HG03575 (cell line): ENCODE results near the gene FFAR3.
"Not testable (repeated sequence)": the region's sequence is repeated elsewhere in the genome, so short reads cannot be mapped to it uniquely, and the experiment has no call there.

ENCODE experiments used
- ATAC-seq: cut with Tn5 transposase; IDR thresholded peaks from one replicate; pipeline ENCODE4 v1.9.1; 2021; ENCODE audit not compliant: unreplicated experiment, insufficient number of reproducible peaks, low FRiP score; ENCODE audit errors: extremely low read depth

The FFAR3 gene

GRCh38 chr19:35347930-35348298, 10.3 kb upstream of the FFAR3 start:
- ATAC-seq, result no peak

- no peak for ATAC-seq
Observed at GRCh38 chr19:35348911-35349611, 9.2 kb upstream of the FFAR3 start.

- ATAC-seq, result no peak
Observed at GRCh38 chr19:35349614-35350521, 8.4 kb upstream of the FFAR3 start.

GRCh38 chr19:35350591-35350990, 7.7 kb upstream of the FFAR3 start:
- ATAC-seq, result no peak

GRCh38 chr19:35351411-35352176, 6.7 kb upstream of the FFAR3 start:
- ATAC-seq, result no peak

- ATAC-seq, result no peak
Observed at GRCh38 chr19:35352177-35352447, 6.1 kb upstream of the FFAR3 start.

GRCh38 chr19:35352448-35353304, 5.6 kb upstream of the FFAR3 start:
- ATAC-seq, result no peak

GRCh38 chr19:35353635-35354034, 4.6 kb upstream of the FFAR3 start:
- no peak for ATAC-seq

- no peak for ATAC-seq
Observed at GRCh38 chr19:35354898-35355297, 3.4 kb upstream of the FFAR3 start.

GRCh38 chr19:35355791-35356460, 2.3 kb upstream of the FFAR3 start:
- ATAC-seq, result no peak

GRCh38 chr19:35358834-35359233, 574 bp downstream of the FFAR3 start:
- ATAC-seq, result not testable (repeated sequence)

- ATAC-seq, result not testable (repeated sequence)
Observed at GRCh38 chr19:35359395-35359794, 1.1 kb downstream of the FFAR3 start.

- not testable (repeated sequence) for ATAC-seq
Observed at GRCh38 chr19:35360081-35360480, 1.8 kb downstream of the FFAR3 start.

GRCh38 chr19:35360880-35361420, 2.7 kb downstream of the FFAR3 start:
- ATAC-seq, result no peak

GRCh38 chr19:35362261-35363000, 4.2 kb downstream of the FFAR3 start:
- no peak for ATAC-seq

GRCh38 chr19:35363001-35363590, 4.8 kb downstream of the FFAR3 start:
- no peak for ATAC-seq

GRCh38 chr19:35363711-35364425, 5.6 kb downstream of the FFAR3 start:
- no peak for ATAC-seq
